D721Med (cell line): ENCODE results near the gene UPK3A.

ENCODE experiments used
- DNase-seq: peaks from one replicate; pipeline ENCODE4 v3.0.0; 2011; ENCODE audit warnings: low spot score; ENCODE audit not compliant: insufficient read length
- FAIRE-seq: peaks from 2 replicates; lab custom pipeline; 2011; peaks lifted over from hg19 to GRCh38; lab: Jason Lieb, UNC
- CTCF ChIP-seq: IDR thresholded peaks from 2 replicates; pipeline ENCODE4 v1.5.1; 2012; ENCODE audit warnings: mild to moderate bottlenecking, control low read depth; ENCODE audit not compliant: insufficient read depth; ENCODE audit errors: missing control alignments

The UPK3A gene

GRCh38 chr22:45328822-45329529 lies 44.2 kb downstream of the UPK3A start:
- DNase-seq (no peak), FAIRE-seq (no peak)
- no peak for TF ChIP-seq CTCF

- FAIRE-seq: no peak
- no peak for TF ChIP-seq CTCF
- DNase-seq: no peak
These were observed 44.8 kb downstream of the UPK3A start for GRCh38 chr22:45329530-45329936.

- no peak for DNase-seq
- no peak for TF ChIP-seq CTCF
These were observed 45.8 kb downstream of the UPK3A start for GRCh38 chr22:45330548-45330947.

GRCh38 chr22:45331486-45331885 lies 46.7 kb downstream of the UPK3A start:
- FAIRE-seq (no peak), DNase-seq (no peak)
- no peak for TF ChIP-seq CTCF

More at GRCh38 chr22:45330548-45330947, 45.8 kb downstream of the UPK3A start:
- no peak for FAIRE-seq

- FAIRE-seq: no peak
- no peak for DNase-seq
- TF ChIP-seq CTCF: no peak
These were observed 47.3 kb downstream of the UPK3A start for GRCh38 chr22:45332001-45332400.

- FAIRE-seq (no peak), DNase-seq (no peak)
- no peak for TF ChIP-seq CTCF
These were observed 49.3 kb downstream of the UPK3A start for GRCh38 chr22:45334068-45334467.

- DNase-seq: no peak
- no peak for FAIRE-seq
- TF ChIP-seq CTCF: no peak
These were observed 49.8 kb downstream of the UPK3A start for GRCh38 chr22:45334528-45334927.
